ENCODE results near the gene GRWD1. TPM values are rescaled to one million over a fixed set of nuclear protein-coding genes. Genes with fewer than 3 reads are reported as not detected.

The GRWD1 gene
- total RNA-seq, 1 donor: 38.4 TPM

DNA sequence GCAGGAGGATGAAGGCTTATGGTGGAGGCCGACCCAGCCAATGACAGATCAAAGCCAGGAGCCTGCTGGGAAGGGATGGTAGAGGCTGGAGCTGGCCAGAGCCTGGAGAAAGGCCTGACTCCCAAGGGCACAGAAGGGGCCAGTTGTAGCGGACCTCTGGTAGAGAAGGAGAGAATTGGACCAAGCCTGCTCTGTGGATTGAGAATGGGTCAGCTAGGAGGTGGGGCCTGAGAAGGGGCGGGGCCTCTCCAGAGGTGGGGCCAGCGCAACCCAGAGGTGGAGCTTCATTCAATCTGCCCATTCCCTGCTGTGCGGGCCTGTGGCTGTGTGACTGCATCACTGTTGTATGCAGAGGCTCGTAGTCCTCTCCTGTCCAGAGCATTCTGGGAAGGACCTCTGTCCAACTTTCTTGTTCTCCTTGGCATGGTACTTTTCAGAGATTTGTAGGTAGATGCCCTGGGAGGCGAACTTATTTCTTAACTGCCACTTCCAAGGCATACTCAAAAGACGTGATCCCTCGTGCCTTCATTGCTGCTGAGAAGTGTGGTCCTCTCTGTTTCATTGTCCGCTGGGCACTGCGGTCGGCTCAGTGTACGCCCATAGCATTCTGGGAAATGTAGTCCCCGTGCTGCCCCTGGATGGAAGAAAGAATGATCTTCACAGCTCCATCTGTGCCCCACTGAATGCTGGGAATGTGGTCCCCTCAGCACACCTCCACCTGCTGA lies 45.6 kb upstream of the GRWD1 start:
- peak; percentile 52 for DNase-seq (ENCODE audit: low read depth)
- TF ChIP-seq, protein P1, sequence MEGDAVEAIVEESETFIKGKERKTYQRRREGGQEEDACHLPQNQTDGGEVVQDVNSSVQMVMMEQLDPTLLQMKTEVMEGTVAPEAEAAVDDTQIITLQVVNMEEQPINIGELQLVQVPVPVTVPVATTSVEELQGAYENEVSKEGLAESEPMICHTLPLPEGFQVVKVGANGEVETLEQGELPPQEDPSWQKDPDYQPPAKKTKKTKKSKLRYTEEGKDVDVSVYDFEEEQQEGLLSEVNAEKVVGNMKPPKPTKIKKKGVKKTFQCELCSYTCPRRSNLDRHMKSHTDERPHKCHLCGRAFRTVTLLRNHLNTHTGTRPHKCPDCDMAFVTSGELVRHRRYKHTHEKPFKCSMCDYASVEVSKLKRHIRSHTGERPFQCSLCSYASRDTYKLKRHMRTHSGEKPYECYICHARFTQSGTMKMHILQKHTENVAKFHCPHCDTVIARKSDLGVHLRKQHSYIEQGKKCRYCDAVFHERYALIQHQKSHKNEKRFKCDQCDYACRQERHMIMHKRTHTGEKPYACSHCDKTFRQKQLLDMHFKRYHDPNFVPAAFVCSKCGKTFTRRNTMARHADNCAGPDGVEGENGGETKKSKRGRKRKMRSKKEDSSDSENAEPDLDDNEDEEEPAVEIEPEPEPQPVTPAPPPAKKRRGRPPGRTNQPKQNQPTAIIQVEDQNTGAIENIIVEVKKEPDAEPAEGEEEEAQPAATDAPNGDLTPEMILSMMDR (IDR thresholded peaks at IDR 0.05; ENCODE audit: insufficient read depth, low read depth, low read length): no peak
- H3K4me3 ChIP-seq (ENCODE audit: low read depth, low read length): peak overlapping the region; percentile 21

DNA sequence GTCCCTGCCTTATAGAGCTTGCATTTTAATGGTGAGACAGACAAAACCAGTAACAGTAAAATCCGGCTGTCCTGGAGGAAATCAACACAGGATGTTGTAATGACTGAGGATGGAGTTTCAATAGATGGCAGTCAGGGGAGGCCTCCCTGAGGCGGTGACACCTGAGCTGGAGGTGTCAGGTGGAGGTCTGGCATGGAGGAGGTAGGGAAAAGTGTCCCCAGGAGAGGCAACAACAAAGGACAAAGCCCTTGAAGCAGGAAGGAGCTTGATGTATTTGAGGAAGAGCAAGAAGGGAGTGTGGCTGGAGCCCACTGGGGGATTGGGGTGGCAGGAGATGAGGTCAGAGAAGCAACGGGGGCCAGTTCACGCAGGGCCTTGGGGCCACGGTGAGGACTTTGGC lies 44.5 kb upstream of the GRWD1 start:
- no peak for DNase-seq (ENCODE audit: low read depth)
- TF ChIP-seq, protein P1 (IDR thresholded peaks at IDR 0.05; ENCODE audit: insufficient read depth, low read depth, low read length): no peak
- H3K4me3 ChIP-seq (ENCODE audit: low read depth, low read length): no peak overlapping the region

DNA sequence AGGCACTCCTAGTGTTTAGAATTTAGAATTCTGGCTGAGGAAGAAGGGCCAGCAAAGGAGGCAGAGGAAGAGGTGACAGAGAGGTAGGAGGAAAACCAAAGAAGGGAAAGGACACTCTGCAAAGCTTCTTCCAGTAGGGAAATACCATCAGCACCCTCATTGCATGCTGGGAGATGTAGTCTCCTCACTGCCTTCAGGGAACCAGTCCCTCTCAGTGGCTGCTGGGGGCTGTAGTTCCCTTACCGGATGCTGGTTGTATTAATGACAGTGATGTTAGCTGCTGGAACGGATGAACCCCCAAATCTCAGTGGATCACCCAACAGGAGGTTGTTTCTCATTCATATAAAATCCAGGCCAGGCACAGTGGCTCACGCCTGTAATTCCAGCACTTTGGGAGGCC lies 42.2 kb upstream of the GRWD1 start:
- H3K4me3 ChIP-seq (ENCODE audit: low read depth, low read length): no peak overlapping the region
- peak; percentile 62 for DNase-seq (ENCODE audit: low read depth)
- TF ChIP-seq, protein P1 (IDR thresholded peaks at IDR 0.05; ENCODE audit: insufficient read depth, low read depth, low read length): no peak

DNA sequence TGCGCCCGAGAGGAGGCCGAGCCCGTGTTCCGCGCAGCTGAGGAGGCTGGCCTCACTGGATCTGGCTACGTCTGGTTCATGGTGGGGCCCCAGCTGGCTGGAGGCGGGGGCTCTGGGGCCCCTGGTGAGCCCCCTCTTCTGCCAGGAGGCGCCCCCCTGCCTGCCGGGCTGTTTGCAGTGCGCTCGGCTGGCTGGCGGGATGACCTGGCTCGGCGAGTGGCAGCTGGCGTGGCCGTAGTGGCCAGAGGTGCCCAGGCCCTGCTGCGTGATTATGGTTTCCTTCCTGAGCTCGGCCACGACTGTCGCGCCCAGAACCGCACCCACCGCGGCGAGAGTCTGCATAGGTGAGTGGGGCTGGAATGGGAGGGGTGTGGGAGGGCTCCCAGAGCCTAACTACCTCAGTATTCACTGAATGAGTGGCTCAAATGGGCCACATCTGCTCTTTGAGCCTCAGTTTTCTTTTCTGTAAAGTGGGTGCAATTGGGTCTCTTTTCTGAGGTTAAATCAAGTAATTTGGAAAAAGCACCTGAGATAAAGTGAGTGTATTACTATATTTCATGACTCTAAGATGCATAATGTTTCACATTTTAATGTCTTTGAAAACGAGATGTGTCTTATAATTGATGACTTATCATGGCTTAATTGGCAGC lies 40.6 kb upstream of the GRWD1 start:
- no peak overlapping the region for H3K4me3 ChIP-seq (ENCODE audit: low read depth, low read length)
- no peak for DNase-seq (ENCODE audit: low read depth)
- TF ChIP-seq, protein P1 (IDR thresholded peaks at IDR 0.05; ENCODE audit: insufficient read depth, low read depth, low read length): no peak

DNA sequence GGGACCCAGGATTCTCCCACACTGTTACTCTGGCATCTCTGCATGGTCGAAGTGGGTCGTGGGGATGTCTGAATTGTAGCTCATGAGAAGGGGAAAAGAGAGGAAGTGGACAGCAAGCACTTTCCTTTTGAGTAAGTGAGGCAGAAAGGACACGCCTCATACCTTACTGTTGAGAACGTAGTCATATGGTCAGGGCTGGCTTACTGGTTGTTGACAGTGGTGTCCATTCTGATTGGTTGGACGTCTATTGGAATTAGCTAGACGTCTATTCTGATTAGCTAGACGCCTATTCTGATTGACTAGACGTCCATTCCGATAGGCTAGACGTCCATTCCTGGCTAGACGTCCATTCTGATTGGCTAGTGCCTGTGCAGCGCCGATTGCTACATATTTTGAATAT lies 39.9 kb upstream of the GRWD1 start:
- H3K4me3 ChIP-seq (ENCODE audit: low read depth, low read length): no peak overlapping the region
- DNase-seq (ENCODE audit: low read depth): no peak
- TF ChIP-seq, protein P1 (IDR thresholded peaks at IDR 0.05; ENCODE audit: insufficient read depth, low read depth, low read length): no peak

DNA sequence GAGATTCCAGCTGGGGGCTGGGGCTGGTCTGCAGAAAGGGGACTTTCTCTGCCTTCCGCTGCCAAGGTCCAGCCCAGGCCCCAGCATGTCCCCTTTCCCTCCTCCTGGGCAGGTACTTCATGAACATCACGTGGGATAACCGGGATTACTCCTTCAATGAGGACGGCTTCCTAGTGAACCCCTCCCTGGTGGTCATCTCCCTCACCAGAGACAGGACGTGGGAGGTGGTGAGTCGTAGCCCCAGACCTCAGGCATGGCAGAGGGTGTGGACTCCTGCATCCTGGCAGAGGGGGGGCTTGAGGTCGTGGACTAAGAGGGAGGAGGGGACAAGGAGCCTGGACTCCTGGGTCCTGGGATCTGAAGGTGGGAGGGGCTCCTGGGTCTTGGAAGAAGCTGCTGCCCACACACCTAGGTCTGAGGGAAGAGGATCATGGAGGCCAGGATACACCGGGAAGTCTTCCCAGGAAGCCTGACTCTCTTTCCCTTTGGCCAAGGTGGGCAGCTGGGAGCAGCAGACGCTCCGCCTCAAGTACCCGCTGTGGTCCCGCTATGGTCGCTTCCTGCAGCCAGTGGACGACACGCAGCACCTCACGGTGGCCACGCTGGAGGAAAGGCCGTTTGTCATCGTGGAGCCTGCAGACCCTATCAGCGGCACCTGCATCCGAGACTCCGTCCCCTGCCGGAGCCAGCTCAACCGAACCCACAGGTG lies 31.8 kb upstream of the GRWD1 start:
- no peak for DNase-seq (ENCODE audit: low read depth)
- no peak overlapping the region for H3K4me3 ChIP-seq (ENCODE audit: low read depth, low read length)
- TF ChIP-seq, protein P1 (IDR thresholded peaks at IDR 0.05; ENCODE audit: insufficient read depth, low read depth, low read length): no peak
